GM23248 (cell line): ENCODE measurements around the gene ATP6AP1. TPM values are rescaled to one million over a fixed set of nuclear protein-coding genes. Genes with fewer than 3 reads are reported as not detected.

ENCODE experiments used
- DNase-seq: peaks from one replicate; pipeline ENCODE4 v3.0.0-alpha.2; 2015
- H2AFZ ChIP-seq: fragments of 200-600 bp; sonication (generic); 2 replicates; pipeline ENCODE4 v1.6.1; 2016; ENCODE audit warnings: antibody characterized with exemption
- H3F3A ChIP-seq: fragments of 200-600 bp; sonication (generic); 2 replicates; pipeline ENCODE4 v1.6.1; 2016; ENCODE audit warnings: mild to moderate bottlenecking, antibody characterized with exemption, mixed run types; ENCODE audit not compliant: insufficient read depth
- H3K27ac ChIP-seq: fragments of 200-600 bp; sonication (generic); 2 replicates; pipeline ENCODE4 v1.5.1; 2016; ENCODE audit warnings: mild to moderate bottlenecking
- H3K27me3 ChIP-seq: fragments of 200-600 bp; sonication (generic); replicated peaks from 2 replicates; pipeline ENCODE4 v1.6.1; 2016; ENCODE audit warnings: mild to moderate bottlenecking; ENCODE audit not compliant: insufficient read depth
- H3K36me3 ChIP-seq: fragments of 200-600 bp; sonication (generic); 2 replicates; pipeline ENCODE4 v1.6.1; 2016; ENCODE audit warnings: low read depth, mild to moderate bottlenecking
- H3K4me1 ChIP-seq: fragments of 200-600 bp; sonication (generic); 2 replicates; pipeline ENCODE4 v1.6.1; 2016; ENCODE audit warnings: mild to moderate bottlenecking; ENCODE audit not compliant: insufficient read depth
- H3K4me2 ChIP-seq: fragments of 200-600 bp; sonication (generic); one replicate; pipeline ENCODE4 v1.6.1; 2016; ENCODE audit warnings: mild to moderate bottlenecking; ENCODE audit not compliant: unreplicated experiment
- H3K4me3 ChIP-seq: fragments of 200-600 bp; sonication (generic); 2 replicates; pipeline ENCODE4 v1.5.1; 2016; ENCODE audit warnings: mild to moderate bottlenecking
- H3K79me2 ChIP-seq: fragments of 200-600 bp; sonication (generic); 2 replicates; pipeline ENCODE4 v1.6.1; 2016; ENCODE audit warnings: mild to moderate bottlenecking; ENCODE audit not compliant: insufficient read depth
- H3K9ac ChIP-seq: fragments of 200-600 bp; sonication (generic); 2 replicates; pipeline ENCODE4 v1.6.1; 2016; ENCODE audit warnings: mild to moderate bottlenecking
- H3K9me2 ChIP-seq: fragments of 200-600 bp; sonication (generic); 2 replicates; pipeline ENCODE4 v1.6.1; 2016; ENCODE audit warnings: mixed run types, mild to moderate bottlenecking, moderate library complexity; ENCODE audit not compliant: insufficient read depth
- H3K9me3 ChIP-seq: fragments of 200-600 bp; sonication (generic); one replicate; pipeline ENCODE4 v1.6.1; 2017; ENCODE audit warnings: low read depth
- H4K20me1 ChIP-seq: fragments of 200-600 bp; sonication (generic); 2 replicates; pipeline ENCODE4 v1.6.0; 2016; ENCODE audit not compliant: insufficient read depth
- EZH2 ChIP-seq: fragments of 200-600 bp; sonication (generic); IDR thresholded peaks from 2 replicates; pipeline ENCODE4 v1.6.1; 2018; ENCODE audit warnings: antibody characterized with exemption, mild to moderate bottlenecking; ENCODE audit not compliant: insufficient read depth, poor library complexity, severe bottlenecking
- EZH2phosphoT487 ChIP-seq: fragments of 200-600 bp; sonication (generic); IDR thresholded peaks from 2 replicates; pipeline ENCODE4 v1.6.1; 2018; ENCODE audit warnings: antibody characterized with exemption, moderate library complexity, mild to moderate bottlenecking, low read depth; ENCODE audit not compliant: insufficient read depth
- WGBS, 2 experiments: methylation state at CpG; one replicate each; pipeline ENCODE4 v1.1.6; 2015 to 2017; ENCODE audit warnings: low lambda C conversion rate in 2 of 2, low coverage in 1 of 2; ENCODE audit errors: missing lambda C conversion rate in 2 of 2; 5-methylcytosine and 5-hydroxymethylcytosine counted together
- in situ Hi-C: fragments of 300-500 bp; cut with MboI; formaldehyde crosslinking; loops from 2 replicates; pipeline ENCODE4 v1.15.0; 2020
- polyA plus RNA-seq: library from polyadenylated mRNA; unstranded; fragments of >200 nt; fragmentation: Nextera tagmentation; extraction: Ambion mirVana; gene quantifications from 2 replicates; pipeline ENCODE4 v1.2.1, GENCODE V29; 2016
- total RNA-seq: library from RNA; depleted of rRNA; stranded (reverse); fragments of >200 nt; shearing (Covaris generic); gene quantifications from 2 replicates; pipeline ENCODE4 v1.2.3, GENCODE V29; 2014

ATP6AP1 gene
- total and polyA plus RNA-seq, 2 experiments from 2014 or later = 73.2 to 156 TPM

- peak overlapping the region; percentile 70 for H3K27ac ChIP-seq
- no peaks in the 10 kb centered on the region for H4K20me1 ChIP-seq
- peak overlapping the region; percentile 68 for H3K4me3 ChIP-seq
- no peaks in the 10 kb centered on the region for H3K79me2 ChIP-seq
- peak overlapping the region; percentile 53 for H3K4me2 ChIP-seq
- no peaks in the 10 kb centered on the region for H3K36me3 ChIP-seq
- H3K9me3 ChIP-seq = no peaks in the 10 kb centered on the region
- WGBS, 2 experiments = 58 to 68% methylated on average over 15 to 17 of the region's 24 CpGs
- peaks cover 13% of the 10 kb centered on the region; the same call in 1 of the 2 replicates for H3F3A ChIP-seq
- H2AFZ ChIP-seq = no peak overlapping the region
- no peaks in the 10 kb centered on the region for H3K4me1 ChIP-seq
- H3K27me3 ChIP-seq = no peaks in the 10 kb centered on the region
- DNase-seq = peak; percentile 21
- H3K9me2 ChIP-seq = no peaks in the 10 kb centered on the region
- H3K9ac ChIP-seq = peak overlapping the region; percentile 78
- in situ Hi-C loops = no loop called here
- no peak for TF ChIP-seq EZH2
- TF ChIP-seq EZH2phosphoT487 = no peak
Observed at GRCh38 chrX:154477891-154478477, 49.5 kb downstream of the ATP6AP1 start.

- peak; percentile 94 for DNase-seq
- Histone ChIP-seq H3K36me3 (no peaks in the 10 kb centered on the region), H3K27me3 (no peaks in the 10 kb centered on the region), H3K27ac (peak within 1 kb of the TSS; percentile 70), H3K4me2 (peak within 1 kb of the TSS; percentile 58), H3K79me2 (no peaks in the 10 kb centered on the region), H3K9me3 (no peaks in the 10 kb centered on the region), H2AFZ (peak within 1 kb of the TSS; percentile 79), H3K9me2 (no peaks in the 10 kb centered on the region), H3K9ac (peak within 1 kb of the TSS; percentile 78), H4K20me1 (no peaks in the 10 kb centered on the region), H3K4me3 (peak within 1 kb of the TSS; percentile 68), H3K4me1 (no peaks in the 10 kb centered on the region), H3F3A (peaks cover 13% of the 10 kb centered on the region; the same call in 1 of the 2 replicates)
- TF ChIP-seq EZH2phosphoT487 (no peak), EZH2 (no peak)
- 3 to 4% methylated on average over 40 to 51 of the region's 85 CpGs for WGBS, 2 experiments
- in situ Hi-C loops = no loop called here
Observed at GRCh38 chrX:154478728-154479622, 50.5 kb downstream of the ATP6AP1 start, which contains the start of gene LAGE3. Gene LAGE3 (minus strand): TSS chrX:154479281. CDS start chrX:154478915, 366 bp downstream.

DNA sequence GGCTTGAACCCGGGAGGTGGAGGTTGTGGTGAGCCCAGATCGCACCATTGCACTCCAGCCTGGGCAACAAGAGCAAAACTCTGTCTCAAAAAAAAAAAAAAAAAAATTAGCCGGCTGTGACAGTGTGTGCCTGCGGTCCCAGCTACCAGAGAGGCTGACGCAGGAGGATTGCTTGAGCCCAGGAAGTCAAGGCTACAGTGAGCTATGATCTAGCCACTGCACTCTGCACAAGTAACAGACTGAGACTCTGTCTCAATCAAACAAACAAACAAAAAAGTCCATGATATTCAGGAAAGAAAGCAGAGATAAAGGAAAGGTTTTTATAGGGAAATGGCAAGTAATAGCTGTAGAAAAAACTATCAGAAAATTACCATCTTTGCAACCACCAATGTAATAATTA lies 52.7 kb downstream of the ATP6AP1 start:
- in situ Hi-C loops = no loop called here
- H3K9ac ChIP-seq = no peak overlapping the region
- no peak for DNase-seq
- H3K9me2 ChIP-seq = no peaks in the 10 kb centered on the region
- no peak for TF ChIP-seq EZH2
- TF ChIP-seq EZH2phosphoT487 = no peak
- H2AFZ ChIP-seq = no peak overlapping the region
- no peak overlapping the region for H3K27ac ChIP-seq
- no peaks in the 10 kb centered on the region for H4K20me1 ChIP-seq
- no peak overlapping the region for H3K4me2 ChIP-seq
- WGBS, 2 experiments = 73 to 82% methylated on average over 3 to 5 of the region's 5 CpGs
- no peaks in the 10 kb centered on the region for H3K4me1 ChIP-seq
- H3K36me3 ChIP-seq = no peaks in the 10 kb centered on the region
- H3K4me3 ChIP-seq = no peak overlapping the region
- H3K79me2 ChIP-seq = peaks cover 18% of the 10 kb centered on the region
- H3F3A ChIP-seq = peaks cover 8% of the 10 kb centered on the region; the same call in 1 of the 2 replicates
- H3K27me3 ChIP-seq = no peaks in the 10 kb centered on the region
- no peaks in the 10 kb centered on the region for H3K9me3 ChIP-seq

DNA sequence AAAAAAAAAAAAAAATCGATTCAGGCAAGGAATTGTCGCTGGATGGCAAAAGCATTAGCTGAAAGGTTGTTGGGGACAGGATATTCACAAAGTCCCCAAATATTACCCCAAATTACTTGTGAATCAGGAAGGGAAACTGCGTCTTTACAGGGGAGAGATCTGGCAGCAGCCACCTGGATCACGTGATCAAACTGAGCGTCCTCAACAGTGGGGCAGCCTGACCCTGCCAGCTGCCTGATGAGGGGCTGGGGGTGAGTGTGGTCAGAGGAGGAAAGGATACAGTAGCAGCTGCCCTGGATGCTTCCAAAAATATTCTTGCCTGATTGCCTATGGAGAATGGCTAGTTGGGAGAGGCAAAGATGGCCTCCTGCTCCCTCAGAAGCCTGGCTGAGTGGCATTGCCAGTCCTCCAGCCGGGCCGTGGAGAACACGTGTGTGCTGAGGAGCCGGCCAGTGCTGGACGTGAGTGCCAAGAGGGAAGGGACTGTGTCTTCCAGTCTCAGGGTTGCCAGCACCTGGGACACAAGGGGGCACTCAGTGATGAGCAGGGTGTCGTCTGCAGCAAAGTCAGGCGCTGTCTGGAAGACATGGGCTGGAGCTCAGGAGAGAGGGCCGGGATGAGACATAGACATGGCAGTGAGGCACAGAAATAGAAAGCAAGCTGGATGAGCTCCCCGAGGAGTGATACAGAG lies 53.6 kb downstream of the ATP6AP1 start:
- no peak overlapping the region for H3K4me2 ChIP-seq
- 0 out of 2 replicates have a peak overlapping the region, but pooled peaks have one; percentile 24 for H2AFZ ChIP-seq
- WGBS, 2 experiments = 35 to 39% methylated on average over 12 to 14 of the region's 14 CpGs
- TF ChIP-seq EZH2 (no peak), EZH2phosphoT487 (no peak)
- H3F3A ChIP-seq = peaks cover 8% of the 10 kb centered on the region; the same call in 1 of the 2 replicates
- no peaks in the 10 kb centered on the region for H3K9me2 ChIP-seq
- no peak overlapping the region for H3K9ac ChIP-seq
- in situ Hi-C loops = no loop called here
- no peaks in the 10 kb centered on the region for H3K9me3 ChIP-seq
- no peak for DNase-seq
- no peak overlapping the region for H3K27ac ChIP-seq
- no peaks in the 10 kb centered on the region for H4K20me1 ChIP-seq
- peaks cover 18% of the 10 kb centered on the region for H3K79me2 ChIP-seq
- H3K27me3 ChIP-seq = no peaks in the 10 kb centered on the region
- H3K36me3 ChIP-seq = no peaks in the 10 kb centered on the region
- H3K4me1 ChIP-seq = no peaks in the 10 kb centered on the region
- no peak overlapping the region for H3K4me3 ChIP-seq
